Coronary artery (tissue), 2 donors: ENCODE results near the gene PLAAT2.

ENCODE experiments used
- DNase-seq: peaks from one replicate; pipeline ENCODE4 v3.0.0-alpha.2; 2017; ENCODE audit warnings: low spot score
- H3K27ac ChIP-seq, 2 donors: fragments of 200-600 bp; sonication (generic); one replicate each; pipeline ENCODE4 v1.5.1; 2016 to 2019
- H3K4me3 ChIP-seq: fragments of 200-600 bp; sonication (generic); 2 replicates; pipeline ENCODE4 v1.5.1; 2016; ENCODE audit warnings: mild to moderate bottlenecking, moderate library complexity
- CTCF ChIP-seq: fragments of 200-600 bp; sonication (generic); IDR thresholded peaks from one replicate; pipeline ENCODE4 v1.5.1; 2019; ENCODE audit warnings: antibody characterized with exemption

The PLAAT2 gene

GRCh38 chr11:63511048-63511748 is 52.0 kb downstream of the PLAAT2 start:
- no peak overlapping the region for H3K27ac ChIP-seq
- DNase-seq: no peak
- no peak for TF ChIP-seq CTCF
- no peak overlapping the region for H3K4me3 ChIP-seq

GRCh38 chr11:63510360-63511047 is 52.7 kb downstream of the PLAAT2 start:
- Histone ChIP-seq H3K27ac (no peak overlapping the region), H3K4me3 (no peak overlapping the region)
- no peak for DNase-seq
- TF ChIP-seq CTCF: no peak

- Histone ChIP-seq H3K4me3 (no peak overlapping the region), H3K27ac (no peak overlapping the region)
- DNase-seq: no peak
- TF ChIP-seq CTCF: no peak
Observed at GRCh38 chr11:63508745-63509144, 54.4 kb downstream of the PLAAT2 start.

- Histone ChIP-seq H3K27ac (no peak overlapping the region), H3K4me3 (no peak overlapping the region)
- DNase-seq: no peak
- TF ChIP-seq CTCF: no peak
Observed at GRCh38 chr11:63508009-63508408, 55.2 kb downstream of the PLAAT2 start.

- Histone ChIP-seq H3K4me3 (no peak overlapping the region), H3K27ac (no peak overlapping the region)
- TF ChIP-seq CTCF: no peak
- no peak for DNase-seq
Observed at GRCh38 chr11:63507511-63507910, 55.7 kb downstream of the PLAAT2 start.

GRCh38 chr11:63506876-63507275 is 56.3 kb downstream of the PLAAT2 start:
- H3K27ac ChIP-seq: no peak overlapping the region
- no peak overlapping the region for H3K4me3 ChIP-seq

More at GRCh38 chr11:63506876-63507275, 56.3 kb downstream of the PLAAT2 start:
- TF ChIP-seq CTCF: no peak
- DNase-seq: no peak
